ENCODE measurements around the gene SYT1.

- TF ChIP-seq POLR2A (IDR thresholded peaks at IDR 0.05) (no peak), CTCF (IDR thresholded peaks at IDR 0.05) (no peak)
Measured at GRCh38 chr12:79439175-79439825, 574.7 kb downstream of the SYT1 start.

Measured in prostate gland (tissue), 2 donors.